Prostate gland (tissue), 2 donors: ENCODE data around the gene HPS1. TPM values are rescaled to one million over a fixed set of nuclear protein-coding genes. Genes with fewer than 3 reads are reported as not detected.
"Not testable (repeated sequence)": the region's sequence is repeated elsewhere in the genome, so short reads cannot be mapped to it uniquely, and the experiment has no call there.

ENCODE experiments used
- DNase-seq: peaks from one replicate; pipeline ENCODE4 v3.0.0-alpha.2; 2019; ENCODE audit warnings: low spot score
- H3K27ac ChIP-seq, 2 donors: fragments of 200-600 bp; sonication (generic); 2 replicates each; pipeline ENCODE4 v1.5.1; 2017 to 2019
- H3K27me3 ChIP-seq: fragments of 200-600 bp; sonication (generic); replicated peaks from 2 replicates; pipeline ENCODE4 v1.5.1; 2019; ENCODE audit not compliant: insufficient read depth
- H3K36me3 ChIP-seq, 2 donors: fragments of 200-600 bp; sonication (generic); 1 replicate in 1 of 2; 2 replicates in 1 of 2; pipeline versions ENCODE4 v1.5.1 to v1.8.1; 2017 to 2019
- H3K4me1 ChIP-seq: fragments of 200-600 bp; sonication (generic); replicated peaks from 2 replicates; pipeline ENCODE4 v1.5.1; 2019
- H3K4me3 ChIP-seq, 2 donors: fragments of 200-600 bp; sonication (generic); 2 replicates each; pipeline ENCODE4 v1.5.1; 2017 to 2019
- H3K9me3 ChIP-seq: fragments of 200-600 bp; sonication (generic); 2 replicates; pipeline ENCODE4 v1.5.1; 2017
- CTCF ChIP-seq, 4 experiments: fragments of 200-600 bp in 2 of 4; fragments of 450-650 bp in 2 of 4; sonication (generic) in 2 of 4; IDR thresholded peaks; 1 replicate in 3 of 4; 2 replicates in 1 of 4; pipeline ENCODE4 v1.5.1; 2016 to 2019; ENCODE audit warnings: antibody characterized with exemption in 4 of 4, mild to moderate bottlenecking in 2 of 4, moderate library complexity in 2 of 4
- POLR2A ChIP-seq: fragments of 450-650 bp; IDR thresholded peaks from one replicate; pipeline ENCODE4 v1.6.1; 2016; ENCODE audit warnings: antibody characterized with exemption, mild to moderate bottlenecking
- POLR2AphosphoS5 ChIP-seq: sonication (generic); formaldehyde crosslinking; IDR thresholded peaks from one replicate; pipeline ENCODE4 v1.6.1; 2017; ENCODE audit warnings: antibody characterized with exemption
- WGBS: methylation state at CpG from one replicate; pipeline ENCODE4 v1.1.5; 2018; 5-methylcytosine and 5-hydroxymethylcytosine counted together
- intact Hi-C: fragments of 100-400 bp; cut with DNase I; formaldehyde crosslinking; loops from one replicate; pipeline ENCODE4 v1.14.2; 2022
- total RNA-seq, 2 donors: library from RNA; depleted of rRNA; stranded (reverse); fragments of >200 nt; gene quantifications; one replicate each; pipeline ENCODE4 v1.1.0, GENCODE V29; 2016

Gene HPS1
- total RNA-seq, 2 donors from 2014 or later, result 59.9 to 93.6 TPM

DNA sequence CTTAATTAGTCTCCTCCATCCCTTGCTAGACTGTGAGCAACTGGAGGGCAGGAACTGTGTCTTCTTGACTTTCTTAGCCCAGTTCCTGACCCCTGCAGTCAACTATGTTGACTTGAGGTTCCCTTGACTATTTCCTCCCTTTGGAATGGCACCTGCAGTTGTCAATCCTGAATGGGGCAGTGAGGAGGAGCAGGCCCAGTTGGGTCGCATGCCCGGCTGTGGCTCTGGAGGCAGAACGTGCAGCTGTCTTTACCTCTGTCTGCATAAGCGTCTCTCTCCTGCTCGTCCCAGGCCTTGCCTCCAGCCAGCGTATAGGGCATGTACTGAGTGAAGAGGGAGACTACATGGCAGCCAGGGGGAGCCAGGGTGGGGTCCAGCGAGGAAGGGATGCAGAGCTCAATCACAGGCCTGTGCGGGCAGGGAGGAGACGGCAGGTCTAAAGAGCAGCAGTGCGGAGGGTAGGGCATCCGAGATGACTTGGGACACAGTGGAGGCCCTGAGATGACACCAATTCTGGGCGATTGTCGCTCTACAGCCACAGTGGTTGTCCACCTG, 58.6 kb downstream of the HPS1 start:
- Histone ChIP-seq H3K27me3 (no peaks in the 10 kb centered on the region), H3K36me3 (no peaks in the 10 kb centered on the region), H3K4me3 (no peak overlapping the region), H3K27ac (no peak overlapping the region), H3K4me1 (no peaks in the 10 kb centered on the region), H3K9me3 (no peaks in the 10 kb centered on the region)
- intact Hi-C loops, result no loop called here
- WGBS, result 91% methylated on average over 13 of the region's 13 CpGs
- DNase-seq, result no peak
- TF ChIP-seq POLR2A (no peak), CTCF (IDR thresholded peaks at IDR 0.05) (no peak), POLR2AphosphoS5 (no peak)

DNA sequence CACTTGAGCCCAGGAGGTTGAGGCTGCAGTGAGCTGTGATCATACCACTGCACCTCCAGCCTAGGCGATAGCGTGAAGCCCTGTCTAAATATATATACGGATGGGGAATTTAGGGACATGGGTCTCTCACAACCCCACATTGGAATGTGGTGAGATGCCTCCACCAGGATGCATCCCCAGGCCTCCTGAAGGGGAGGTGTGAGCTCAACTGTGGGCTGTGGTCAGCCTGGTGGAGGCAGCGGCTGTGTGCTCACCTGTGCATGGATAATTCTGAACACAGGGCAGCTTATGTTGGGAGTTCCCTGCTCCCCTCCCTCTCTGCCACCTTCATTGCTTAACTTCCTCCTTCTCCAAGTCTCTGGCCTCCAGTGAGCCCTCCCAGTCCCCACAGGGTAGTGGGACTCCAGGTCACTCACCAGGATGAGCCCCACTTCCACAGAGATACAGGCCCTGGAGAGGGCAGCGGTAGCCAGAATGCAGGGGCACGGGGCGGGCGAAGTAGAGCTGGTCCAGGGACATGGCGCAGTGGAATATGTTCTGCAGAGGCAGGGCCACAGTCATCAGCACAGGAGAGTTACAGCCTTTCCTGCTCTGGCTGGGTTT, 62.1 kb downstream of the HPS1 start:
- intact Hi-C loops, result no loop called here
- no peak overlapping the region for H3K27ac ChIP-seq
- WGBS, result 86% methylated on average over 9 of the region's 9 CpGs
- H3K9me3 ChIP-seq, result no peaks in the 10 kb centered on the region
- TF ChIP-seq POLR2A (no peak), CTCF (IDR thresholded peaks at IDR 0.05) (no peak), POLR2AphosphoS5 (no peak)
- H3K4me1 ChIP-seq, result no peaks in the 10 kb centered on the region
- no peaks in the 10 kb centered on the region for H3K36me3 ChIP-seq
- no peak overlapping the region for H3K4me3 ChIP-seq
- no peaks in the 10 kb centered on the region for H3K27me3 ChIP-seq
- no peak for DNase-seq

DNA sequence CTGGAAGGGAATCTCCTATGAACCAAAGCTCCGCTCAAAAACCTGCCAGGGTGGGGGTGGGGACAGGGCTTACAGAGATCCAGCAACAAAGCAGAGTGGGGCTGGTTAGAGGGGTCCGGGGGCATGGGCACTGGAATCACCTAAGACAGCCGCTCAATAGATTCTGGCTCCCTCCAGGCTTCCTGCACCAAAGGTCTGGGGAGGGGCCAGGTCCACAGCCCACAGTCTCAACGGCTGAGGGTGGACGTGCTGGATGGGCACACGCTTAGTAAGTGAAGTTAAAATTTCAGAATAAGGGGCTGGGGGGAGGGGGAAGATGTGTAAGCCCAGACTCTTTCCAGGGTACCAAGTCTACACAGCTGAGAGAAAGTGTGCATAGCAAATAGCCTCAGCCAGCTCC, 62.9 kb downstream of the HPS1 start:
- Histone ChIP-seq H3K9me3 (no peaks in the 10 kb centered on the region), H3K36me3 (no peaks in the 10 kb centered on the region), H3K4me3 (no peak overlapping the region), H3K27ac (no peak overlapping the region), H3K4me1 (no peaks in the 10 kb centered on the region), H3K27me3 (no peaks in the 10 kb centered on the region)
- TF ChIP-seq CTCF (IDR thresholded peaks at IDR 0.05) (no peak), POLR2A (no peak), POLR2AphosphoS5 (no peak)
- intact Hi-C loops, result no loop called here
- no peak for DNase-seq
- WGBS, result 83% methylated on average over 6 of the region's 6 CpGs

DNA sequence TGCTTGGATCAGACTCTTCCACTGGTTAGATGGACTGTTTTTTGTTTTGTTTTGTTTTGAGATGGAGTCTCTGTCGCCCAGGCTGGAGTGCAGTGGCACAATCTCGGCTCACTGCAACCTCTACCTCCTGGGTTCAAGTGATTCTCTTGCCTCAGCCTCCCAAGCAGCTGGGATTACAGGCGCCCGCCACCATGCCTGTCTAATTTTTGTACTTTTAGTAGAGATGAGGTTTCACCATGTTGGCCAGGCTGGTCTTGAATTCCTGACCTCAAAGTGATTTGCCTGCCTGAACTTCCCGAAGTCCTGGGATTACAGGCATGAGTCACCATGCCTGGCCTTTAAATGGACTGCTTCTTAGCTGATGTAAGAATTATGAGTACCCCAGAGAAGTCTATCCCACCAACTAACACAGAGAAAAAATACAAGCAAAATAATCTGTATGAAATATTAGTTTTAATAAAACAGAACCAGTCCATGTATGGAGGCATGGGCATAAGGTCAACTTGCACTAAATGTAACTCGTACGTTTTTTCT, 63.5 kb downstream of the HPS1 start:
- intact Hi-C loops, H3K36me3 ChIP-seq: not testable (repeated sequence)
- 86% methylated on average over 7 of the region's 7 CpGs for WGBS

DNA sequence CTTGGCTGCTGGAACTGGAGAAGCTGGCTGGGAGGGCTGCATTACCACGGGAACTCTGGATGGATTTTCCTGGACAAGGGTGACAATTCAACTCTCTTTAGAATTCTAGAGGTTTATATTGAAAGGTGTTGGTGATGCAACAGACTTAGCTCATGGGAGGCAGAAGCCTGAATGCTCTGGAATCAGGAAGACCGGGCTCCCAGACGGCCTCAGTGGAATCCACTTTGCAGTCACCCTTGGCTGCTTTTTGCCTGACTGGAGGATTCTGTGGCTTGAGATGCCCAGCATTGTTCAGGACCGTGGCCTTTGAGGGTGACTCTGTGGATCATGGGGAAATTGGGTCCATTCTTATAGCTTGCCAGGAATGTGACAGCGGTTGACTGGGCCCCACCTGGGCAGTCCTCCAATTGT, 64.0 kb downstream of the HPS1 start:
- DNase-seq, result no peak
- no peak overlapping the region for H3K4me3 ChIP-seq
- no peaks in the 10 kb centered on the region for H3K36me3 ChIP-seq
- 80% methylated on average over 5 of the region's 5 CpGs for WGBS
- no peaks in the 10 kb centered on the region for H3K9me3 ChIP-seq
- TF ChIP-seq CTCF (IDR thresholded peaks at IDR 0.05), result no peak
- no peak for TF ChIP-seq POLR2A
- TF ChIP-seq POLR2AphosphoS5, result no peak
- no peak overlapping the region for H3K27ac ChIP-seq
- no peaks in the 10 kb centered on the region for H3K27me3 ChIP-seq
- no peaks in the 10 kb centered on the region for H3K4me1 ChIP-seq
- intact Hi-C loops, result no loop called here

More for the DNA sequence above, 63.5 kb downstream of the HPS1 start:
- not testable (repeated sequence) for DNase-seq, H3K27me3 ChIP-seq, H3K9me3 ChIP-seq, H3K4me1 ChIP-seq, H3K27ac ChIP-seq, H3K4me3 ChIP-seq
